Activated naive CD4-positive, alpha-beta T cell treated with Interleukin-2 at 50 U/mL for 16 hours (primary cell): Measurements from ENCODE around the gene ABCB9.
"Not testable (repeated sequence)": the region's sequence is repeated elsewhere in the genome, so short reads cannot be mapped to it uniquely, and the experiment has no call there.

Experiments
- DNase-seq: peaks from one replicate; pipeline ENCODE4 v3.0.0-alpha.2; 2020

Gene ABCB9

GRCh38 chr12:122893208-122894153 is 72.8 kb downstream of the ABCB9 start:
- DNase-seq, result no peak

- DNase-seq, result not testable (repeated sequence)
These were observed 73.5 kb downstream of the ABCB9 start for GRCh38 chr12:122892724-122893123.

DNA sequence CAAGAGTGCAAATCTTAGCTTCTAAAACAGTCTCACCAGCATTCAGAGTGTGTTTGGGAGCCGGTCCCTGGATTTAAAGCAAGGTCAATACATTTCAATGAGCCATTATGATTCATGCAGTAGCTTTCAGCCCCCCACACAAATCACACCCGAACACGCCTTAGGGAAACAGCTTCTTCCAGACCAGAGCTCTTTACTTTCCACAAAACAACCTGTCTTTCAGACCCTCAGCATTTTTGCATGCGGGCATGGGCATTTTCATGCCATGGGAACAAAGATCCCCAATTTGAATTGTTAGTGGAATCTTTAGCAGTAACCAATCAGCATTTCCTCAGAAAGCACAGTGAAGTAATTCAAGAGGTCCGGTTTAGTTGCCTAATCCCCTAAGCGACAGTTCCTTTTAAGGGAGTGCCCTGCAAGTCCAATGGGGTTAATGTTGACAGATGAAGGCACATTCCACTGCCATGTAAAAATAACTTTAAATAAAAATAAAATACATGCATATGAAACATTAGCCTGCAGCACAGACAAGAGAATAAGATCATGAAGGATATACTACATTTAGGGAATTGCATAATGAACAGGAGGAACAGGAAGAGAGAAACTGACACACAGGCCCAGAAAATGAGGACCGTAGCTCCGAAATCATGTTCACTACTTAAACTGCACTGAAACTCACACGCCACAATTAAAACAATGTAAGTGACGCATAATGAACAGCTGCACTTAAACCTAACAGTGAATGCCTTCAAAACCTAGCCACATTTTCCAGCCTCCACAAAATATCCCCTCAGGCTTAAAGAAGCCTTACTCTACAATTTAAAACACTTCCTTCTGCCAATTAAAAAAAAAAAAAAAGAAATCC is 74.4 kb downstream of the ABCB9 start:
- no peak for DNase-seq

DNA sequence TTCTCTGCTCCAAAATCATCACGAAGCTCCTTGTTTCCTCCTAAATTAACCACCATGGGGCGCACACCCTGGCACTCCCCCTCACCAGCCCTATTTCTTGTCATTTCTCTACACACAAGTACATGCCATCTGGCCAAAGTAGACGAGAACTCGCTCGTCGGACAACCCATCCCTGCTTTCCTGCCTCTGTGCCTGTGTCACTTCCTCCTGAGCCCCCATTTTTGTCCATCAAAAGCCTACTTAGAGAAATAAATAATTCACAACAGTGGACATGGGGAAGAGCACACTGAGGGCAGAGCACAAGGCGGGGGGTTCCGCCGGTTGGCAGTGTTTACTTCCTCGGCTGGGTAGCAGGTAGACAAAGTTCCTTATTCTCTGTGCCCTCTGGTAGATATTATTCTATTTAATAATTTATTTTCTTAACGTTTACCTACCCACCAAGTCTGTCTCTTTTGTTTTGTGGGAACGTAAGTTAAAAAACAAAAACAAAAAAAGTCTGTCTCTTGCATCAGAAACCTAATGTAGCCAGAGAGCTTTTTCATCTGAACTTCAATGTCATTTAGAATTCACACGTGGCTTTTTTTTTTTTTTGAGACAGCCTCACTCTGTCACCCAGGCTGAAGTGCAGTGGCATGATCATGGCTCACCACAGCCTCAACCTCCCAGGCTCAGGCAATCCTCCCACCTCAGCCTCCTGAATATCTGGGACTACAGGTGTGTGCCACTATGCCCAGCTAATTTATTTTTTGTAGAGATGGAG is 76.3 kb downstream of the ABCB9 start:
- DNase-seq, result no peak

DNA sequence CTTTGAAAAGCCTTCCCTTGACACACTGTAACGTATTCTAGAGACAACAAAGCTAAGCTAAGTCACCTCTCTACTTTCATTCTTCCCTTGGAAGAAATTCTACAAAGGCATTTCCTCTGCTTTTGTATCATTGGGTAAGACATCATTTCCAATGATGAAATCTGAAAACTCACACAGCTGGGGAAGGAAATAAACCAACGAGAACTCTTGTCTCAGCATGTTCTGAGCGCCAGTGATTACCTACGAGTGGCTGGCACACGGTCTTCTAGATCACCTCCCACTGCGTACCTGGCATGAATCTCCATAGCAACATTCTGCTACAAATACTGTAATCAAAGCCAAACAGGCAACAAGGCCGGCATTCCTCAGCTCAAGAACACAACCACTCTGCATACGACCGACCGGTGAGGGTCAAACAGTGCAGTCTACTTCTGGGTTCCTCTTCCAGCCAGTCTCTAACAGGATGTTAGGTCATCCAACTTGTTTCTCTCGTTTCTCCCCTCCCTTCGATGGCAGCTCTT is 78.0 kb downstream of the ABCB9 start:
- DNase-seq, result peak; percentile 53

DNA sequence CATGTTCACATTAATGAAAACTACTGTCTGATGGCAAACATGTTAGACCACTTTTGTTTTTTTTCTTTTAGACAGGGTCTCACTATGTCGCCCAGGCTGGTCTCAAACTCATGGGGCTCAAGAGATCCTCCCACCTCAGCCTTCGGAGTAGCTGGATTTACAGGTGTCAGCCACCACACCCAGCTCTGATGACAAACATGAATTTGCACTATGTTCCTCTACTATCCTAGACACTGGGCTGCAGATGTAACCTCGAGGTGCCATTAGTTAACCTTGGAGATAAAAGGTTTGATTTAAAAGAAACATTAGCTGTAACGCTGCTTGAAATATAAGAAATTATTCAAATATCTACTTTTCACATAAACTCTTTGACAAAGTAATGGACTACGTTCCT is 78.4 kb downstream of the ABCB9 start:
- DNase-seq, result no peak

DNA sequence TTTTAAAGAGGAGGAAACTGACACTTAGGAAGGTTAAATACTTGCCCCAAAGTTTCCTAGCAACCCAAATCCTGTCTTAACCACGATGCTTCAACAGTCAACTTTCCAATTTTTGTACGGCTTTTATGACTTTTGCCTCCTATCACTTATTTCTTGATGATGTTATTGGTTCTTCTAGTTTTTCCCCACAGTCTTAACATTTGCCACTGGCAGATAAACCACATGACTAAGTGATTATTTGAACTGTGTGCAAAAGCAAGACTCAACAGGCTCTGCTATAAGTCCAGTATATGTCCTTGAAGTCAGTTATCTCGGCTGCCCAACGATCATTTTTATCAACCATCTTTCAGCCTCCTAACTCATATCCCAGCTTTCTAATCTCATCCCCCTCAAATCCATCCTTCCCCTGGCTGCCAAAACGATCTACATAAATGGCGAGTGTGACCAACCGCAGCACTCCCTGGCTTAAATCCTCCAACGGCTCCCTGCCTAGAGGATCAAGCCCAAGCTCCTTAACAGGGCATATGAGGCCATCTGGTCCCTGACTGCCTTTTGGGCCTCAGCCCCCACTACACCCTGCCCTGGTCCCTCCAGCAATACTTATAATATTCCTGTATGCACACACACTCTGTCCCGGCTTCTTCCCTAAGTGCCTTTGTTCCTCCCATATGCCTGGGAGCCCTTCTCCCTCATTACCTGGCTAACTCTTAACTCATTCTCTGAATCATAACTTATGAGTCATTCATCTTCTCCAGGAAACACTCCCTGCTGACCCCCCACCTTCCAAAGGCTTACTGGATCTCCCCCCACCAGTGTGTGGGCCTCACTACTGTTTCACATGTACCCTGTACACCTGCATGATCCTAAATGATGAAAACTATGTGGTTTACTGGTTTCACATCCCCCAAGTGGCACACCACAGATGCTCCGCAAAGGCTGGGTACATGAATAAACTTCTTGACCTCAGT is 79.1 kb downstream of the ABCB9 start:
- peak; percentile 65 for DNase-seq

GRCh38 chr12:122886161-122886560 is 80.1 kb downstream of the ABCB9 start:
- no peak for DNase-seq

DNA sequence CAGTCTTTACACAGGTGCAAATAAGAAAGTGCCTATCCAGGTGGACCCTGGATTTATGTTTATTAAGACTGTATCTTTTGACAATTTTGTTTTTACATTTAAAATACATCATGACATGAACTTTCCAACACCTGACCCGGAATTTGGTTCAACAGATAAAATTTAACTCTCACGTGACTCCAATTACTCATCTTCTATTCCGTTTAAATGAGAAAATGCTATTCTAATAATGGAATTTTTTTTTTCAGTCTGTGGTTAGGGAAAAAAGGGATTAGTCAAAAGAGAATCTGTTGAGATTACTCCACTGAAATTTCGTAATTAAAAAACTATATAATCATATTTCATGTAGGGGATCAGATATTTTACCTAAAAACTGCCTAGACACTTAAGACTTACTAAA is 81.4 kb downstream of the ABCB9 start:
- no peak for DNase-seq

DNA sequence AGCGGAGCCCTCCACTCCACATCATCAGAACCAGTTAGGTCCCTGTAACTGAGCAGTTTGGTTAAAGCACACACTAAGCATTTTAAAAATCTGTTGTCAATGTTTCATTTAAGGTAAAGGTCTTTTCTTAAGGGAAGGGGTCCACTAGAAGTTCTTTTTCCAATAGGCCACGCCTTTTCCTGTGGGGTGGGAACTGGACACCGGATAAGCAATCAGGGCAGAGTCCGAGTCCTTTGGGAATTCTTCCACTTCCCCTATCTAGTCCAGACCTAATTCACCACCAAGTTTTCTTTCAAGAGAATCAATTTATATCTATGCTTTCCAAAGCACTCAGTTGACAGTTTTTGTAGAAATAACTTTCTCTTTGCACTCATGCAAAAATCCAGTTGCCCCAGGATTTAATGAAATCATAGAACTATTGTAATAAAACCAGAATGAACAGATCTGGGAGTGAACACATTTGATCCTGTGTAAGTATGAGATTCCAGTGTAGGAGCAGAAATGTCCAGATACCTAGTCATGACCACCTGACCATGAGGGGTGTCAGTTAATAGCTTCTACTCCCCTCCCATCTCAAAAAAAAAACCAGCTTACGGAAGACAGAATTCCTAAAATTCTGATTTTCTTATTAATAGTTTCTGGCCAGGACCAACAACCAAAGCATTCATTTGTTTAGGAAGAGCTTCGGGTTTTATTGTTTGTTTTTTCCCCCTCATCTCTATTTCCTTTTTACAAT is 82.0 kb downstream of the ABCB9 start:
- DNase-seq, result no peak

GRCh38 chr12:122882908-122883558 is 83.2 kb downstream of the ABCB9 start:
- DNase-seq, result no peak

DNA sequence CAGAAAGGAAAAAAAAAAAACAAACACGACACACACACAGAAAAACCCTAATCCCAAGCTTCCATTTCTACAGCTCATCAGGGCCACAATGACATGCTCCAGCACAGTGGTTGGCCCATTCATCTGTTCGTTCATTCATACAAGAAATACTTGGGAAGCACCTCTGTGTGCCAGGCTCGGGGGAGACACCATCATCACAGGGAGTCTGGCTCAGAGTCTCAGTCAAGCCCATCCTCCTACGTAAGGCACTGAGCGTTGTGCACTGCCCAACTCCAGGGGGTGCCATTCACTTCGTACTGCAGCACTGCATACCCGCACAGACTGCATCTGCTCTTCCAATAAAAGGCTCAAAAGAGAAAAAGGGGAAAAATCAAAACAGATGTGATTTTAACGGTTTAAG is 85.6 kb downstream of the ABCB9 start:
- no peak for DNase-seq

DNA sequence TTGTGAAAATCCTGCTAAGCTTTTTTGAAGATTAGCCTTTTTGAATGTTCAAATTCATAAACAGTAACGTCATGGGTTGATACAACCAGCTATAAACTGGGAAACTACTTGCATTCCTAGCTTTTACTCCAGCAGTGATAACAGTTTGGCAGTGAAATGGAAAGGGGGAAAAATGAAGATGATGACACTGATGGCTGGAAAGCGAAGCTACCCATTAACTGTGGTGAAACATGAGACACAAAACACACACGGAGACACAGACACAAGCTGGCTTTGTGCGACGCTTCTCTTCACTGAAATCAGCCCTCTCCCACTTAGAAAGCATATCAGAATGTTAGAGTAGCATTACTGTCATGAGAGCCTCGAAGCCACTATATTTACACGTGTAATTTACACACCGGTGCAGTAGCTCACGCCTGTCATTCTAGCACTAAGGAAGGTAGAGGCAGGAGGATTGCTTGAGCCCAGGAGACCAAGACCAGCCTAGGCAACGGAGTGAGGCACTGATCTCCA is 86.1 kb downstream of the ABCB9 start:
- no peak for DNase-seq
